Measurements from ENCODE around the gene VEZF1.

VEZF1 gene

GRCh38 chr17:57949649-57950048, 38.4 kb downstream of the VEZF1 start:
- DNase-seq = no peak

- DNase-seq = peak; percentile 24 to 27
Measured at GRCh38 chr17:57948555-57949420, 39.3 kb downstream of the VEZF1 start.

GRCh38 chr17:57948169-57948554, 39.9 kb downstream of the VEZF1 start:
- DNase-seq = no peak

- DNase-seq = no peak
Measured at GRCh38 chr17:57947369-57947768, 40.7 kb downstream of the VEZF1 start.

- peak; percentile 30 to 34 for DNase-seq
Measured at GRCh38 chr17:57946798-57947358, 41.2 kb downstream of the VEZF1 start.

GRCh38 chr17:57945996-57946797, 41.9 kb downstream of the VEZF1 start:
- no peak for DNase-seq

GRCh38 chr17:57944908-57945307, 43.1 kb downstream of the VEZF1 start:
- DNase-seq = no peak

GRCh38 chr17:57943645-57944044, 44.4 kb downstream of the VEZF1 start:
- DNase-seq = no peak

GRCh38 chr17:57943140-57943539, 44.9 kb downstream of the VEZF1 start:
- no peak for DNase-seq

- no peak for DNase-seq
Measured at GRCh38 chr17:57941384-57942370, 46.4 kb downstream of the VEZF1 start.

- DNase-seq = peak in 1 of 2 experiments; percentile 37
Measured at GRCh38 chr17:57940653-57941329, 47.3 kb downstream of the VEZF1 start.

GRCh38 chr17:57940231-57940630, 47.8 kb downstream of the VEZF1 start:
- no peak for DNase-seq

- no peak for DNase-seq
Measured at GRCh38 chr17:57939797-57940196, 48.3 kb downstream of the VEZF1 start.

- DNase-seq = no peak
Measured at GRCh38 chr17:57938061-57938502, 50.0 kb downstream of the VEZF1 start.

GRCh38 chr17:57937492-57937891, 50.6 kb downstream of the VEZF1 start:
- no peak for DNase-seq

- DNase-seq = no peak
Measured at GRCh38 chr17:57935833-57936807, 51.9 kb downstream of the VEZF1 start.

- no peak for DNase-seq
Measured at GRCh38 chr17:57931488-57932137, 56.4 kb downstream of the VEZF1 start.

- DNase-seq = no peak
Measured at GRCh38 chr17:57930239-57930638, 57.8 kb downstream of the VEZF1 start.

- no peak for DNase-seq
Measured at GRCh38 chr17:57929386-57929785, 58.7 kb downstream of the VEZF1 start.

- no peak for DNase-seq
Measured at GRCh38 chr17:57928928-57929327, 59.1 kb downstream of the VEZF1 start.
